Cardiac fibroblast (primary cell): ENCODE measurements around the gene ELP1.

Source experiments
- DNase-seq, 2 donors: peaks; one replicate each; pipeline versions ENCODE4 v3.0.0 to v3.0.0-alpha.2; 2010; ENCODE audit warnings: low read depth in 2 of 2
- H3K4me3 ChIP-seq, 2 donors: replicated peaks in 1 of 2; 1 replicate in 1 of 2; 2 replicates in 1 of 2; pipeline ENCODE4 v1.5.1; 2011; ENCODE audit warnings: low read depth in 2 of 2, low read length in 2 of 2, mild to moderate bottlenecking in 2 of 2, moderate library complexity in 1 of 2
- TF ChIP-seq, protein P1 (sequence below): IDR thresholded peaks from one replicate; pipeline ENCODE4 v1.5.1; 2011; ENCODE audit warnings: low read depth, mild to moderate bottlenecking, low read length, inconsistent platforms

Gene ELP1

DNA sequence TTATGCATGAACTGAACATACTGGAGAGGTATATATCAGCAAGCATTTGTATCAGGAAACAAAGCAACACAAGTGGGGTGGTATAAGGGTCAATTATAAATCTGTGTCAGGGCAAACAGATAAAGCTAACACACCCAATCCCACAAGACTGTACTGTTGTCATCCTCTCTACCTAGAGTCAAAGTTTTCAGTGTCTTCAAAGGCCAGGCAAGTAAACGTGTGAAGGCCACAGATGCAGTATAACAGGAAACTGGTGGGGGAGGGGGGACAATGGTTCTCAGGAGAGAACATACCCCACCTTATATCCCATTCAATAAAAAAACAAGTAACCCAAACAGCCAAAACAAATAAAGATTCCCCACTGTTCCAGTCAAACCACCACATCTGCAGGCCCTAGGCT lies 22.1 kb downstream of the ELP1 start:
- no peak for DNase-seq
- no peak overlapping the region for H3K4me3 ChIP-seq
- TF ChIP-seq, protein P1, sequence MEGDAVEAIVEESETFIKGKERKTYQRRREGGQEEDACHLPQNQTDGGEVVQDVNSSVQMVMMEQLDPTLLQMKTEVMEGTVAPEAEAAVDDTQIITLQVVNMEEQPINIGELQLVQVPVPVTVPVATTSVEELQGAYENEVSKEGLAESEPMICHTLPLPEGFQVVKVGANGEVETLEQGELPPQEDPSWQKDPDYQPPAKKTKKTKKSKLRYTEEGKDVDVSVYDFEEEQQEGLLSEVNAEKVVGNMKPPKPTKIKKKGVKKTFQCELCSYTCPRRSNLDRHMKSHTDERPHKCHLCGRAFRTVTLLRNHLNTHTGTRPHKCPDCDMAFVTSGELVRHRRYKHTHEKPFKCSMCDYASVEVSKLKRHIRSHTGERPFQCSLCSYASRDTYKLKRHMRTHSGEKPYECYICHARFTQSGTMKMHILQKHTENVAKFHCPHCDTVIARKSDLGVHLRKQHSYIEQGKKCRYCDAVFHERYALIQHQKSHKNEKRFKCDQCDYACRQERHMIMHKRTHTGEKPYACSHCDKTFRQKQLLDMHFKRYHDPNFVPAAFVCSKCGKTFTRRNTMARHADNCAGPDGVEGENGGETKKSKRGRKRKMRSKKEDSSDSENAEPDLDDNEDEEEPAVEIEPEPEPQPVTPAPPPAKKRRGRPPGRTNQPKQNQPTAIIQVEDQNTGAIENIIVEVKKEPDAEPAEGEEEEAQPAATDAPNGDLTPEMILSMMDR, result no peak

DNA sequence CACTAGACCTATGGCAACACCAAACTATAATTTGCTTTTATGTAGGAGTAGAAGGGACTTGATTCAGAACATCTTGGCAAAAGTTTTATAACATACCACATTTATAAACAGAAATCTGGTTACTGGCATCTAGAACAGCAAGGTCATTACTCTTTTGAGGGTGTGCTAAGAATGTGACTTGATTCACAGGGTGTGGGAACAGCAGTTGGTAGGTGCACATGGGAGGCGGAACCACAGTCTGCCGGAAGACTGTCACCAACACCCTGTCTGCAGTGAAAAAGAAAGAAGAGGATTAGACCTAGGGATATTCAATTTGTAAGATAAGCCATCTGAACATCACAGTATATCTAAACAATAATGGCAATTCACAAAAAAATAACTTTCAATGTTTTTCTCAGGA lies 23.0 kb downstream of the ELP1 start:
- no peak overlapping the region for H3K4me3 ChIP-seq
- DNase-seq, result no peak
- TF ChIP-seq, protein P1, result no peak

DNA sequence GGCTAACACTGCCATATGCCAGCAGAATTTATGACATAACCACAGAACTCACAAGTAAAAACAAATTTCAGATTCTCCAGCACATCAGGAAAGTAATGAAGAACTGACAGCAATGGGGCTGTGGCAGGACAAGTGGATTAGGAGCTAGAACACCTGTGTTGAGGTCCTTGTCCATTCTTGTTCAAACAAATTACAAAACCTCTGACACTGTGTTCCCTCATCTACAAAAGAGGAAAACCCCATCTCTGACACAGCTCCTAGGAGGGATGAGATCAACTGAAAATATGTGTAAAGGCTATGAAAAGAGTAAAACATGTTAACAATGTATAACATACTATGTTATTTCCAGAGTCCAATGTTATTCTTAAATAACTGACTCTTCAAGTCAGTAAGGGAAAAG lies 23.5 kb downstream of the ELP1 start:
- DNase-seq, result no peak
- TF ChIP-seq, protein P1, result no peak
- no peak overlapping the region for H3K4me3 ChIP-seq

DNA sequence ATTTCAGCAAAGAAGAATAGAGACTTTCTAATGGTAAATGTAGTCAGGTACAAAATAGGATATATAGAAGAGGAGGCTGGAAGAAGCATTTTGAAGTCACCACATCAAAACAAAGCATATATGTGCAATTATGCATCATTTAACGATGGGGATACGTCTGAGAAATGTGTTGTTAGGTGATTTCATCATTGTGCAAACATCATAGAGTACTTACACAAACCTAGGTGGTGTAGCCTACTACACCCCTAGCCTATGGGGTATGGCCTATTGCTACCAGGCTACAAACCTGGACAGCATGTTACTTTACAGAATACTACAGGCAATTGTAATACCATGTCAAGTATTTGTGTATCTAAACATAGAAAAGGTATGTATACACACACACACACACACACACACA lies 28.4 kb downstream of the ELP1 start:
- no peak overlapping the region for H3K4me3 ChIP-seq
- TF ChIP-seq, protein P1, result no peak
- no peak for DNase-seq

DNA sequence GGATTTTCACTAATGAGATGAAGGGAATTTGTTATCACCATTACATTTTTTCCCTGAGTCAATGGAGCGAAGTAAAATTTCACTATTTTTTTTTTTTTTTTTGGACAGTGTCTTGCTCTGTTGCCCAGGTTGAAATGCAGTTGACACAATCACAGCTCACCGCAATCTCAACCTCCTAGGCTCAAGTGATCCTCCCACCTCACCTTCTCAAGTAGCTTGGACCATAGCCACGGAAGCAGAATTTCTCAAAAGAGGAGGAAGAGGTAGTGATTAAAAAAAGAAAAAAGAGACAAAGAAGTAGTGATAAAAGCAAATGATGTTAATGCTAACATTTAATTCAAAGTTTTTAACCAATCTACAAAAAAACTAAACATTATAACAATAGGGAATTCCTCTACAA lies 29.8 kb downstream of the ELP1 start:
- DNase-seq, result no peak
- TF ChIP-seq, protein P1, result no peak
- no peak overlapping the region for H3K4me3 ChIP-seq

DNA sequence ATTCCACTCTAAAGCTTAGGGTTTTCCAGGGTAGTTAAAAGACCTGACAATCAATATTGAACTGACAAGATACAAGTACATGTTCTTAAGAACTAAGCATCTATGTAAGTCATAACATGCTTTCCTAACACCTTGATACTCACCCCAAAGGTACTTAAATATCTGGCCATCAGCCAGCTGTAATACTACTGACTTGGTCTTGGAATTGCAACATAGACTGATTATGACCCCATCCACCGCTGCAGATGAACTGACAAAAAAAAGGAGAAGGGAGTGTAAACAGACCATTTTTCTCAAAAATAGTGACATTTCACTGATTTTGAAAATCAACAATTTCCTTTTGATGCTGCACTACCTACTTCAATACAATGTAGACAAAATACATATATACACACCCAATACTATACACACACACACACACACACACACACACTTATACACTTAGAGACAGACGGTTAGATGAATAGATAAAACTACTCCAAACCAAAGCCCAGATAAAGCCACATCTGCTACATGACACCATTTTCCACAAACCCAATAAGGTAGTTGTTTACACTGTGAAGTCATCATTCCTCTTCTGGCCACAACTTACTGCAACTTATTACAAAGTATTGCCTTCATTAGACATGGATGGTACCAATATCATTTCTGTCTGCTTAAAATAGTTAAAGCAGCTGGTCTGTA lies 30.4 kb downstream of the ELP1 start:
- DNase-seq, result no peak
- H3K4me3 ChIP-seq, result no peak overlapping the region

More for the DNA sequence above, 30.4 kb downstream of the ELP1 start:
- TF ChIP-seq, protein P1, result no peak
